PC-3 (cell line): ENCODE results near the gene DIS3L. TPM values are rescaled to one million over a fixed set of nuclear protein-coding genes. Genes with fewer than 3 reads are reported as not detected.

ENCODE experiments used
- ATAC-seq: fragments of 200-7000 bp; cut with Tn5 transposase; 2 replicates; pipeline ENCODE4 v1.9.1; 2020; ENCODE audit warnings: mild to moderate bottlenecking, moderate library complexity
- BruUV-seq: library from RNA; stranded (reverse); fragments of 400-500 nt; replicated peaks from 2 replicates; lab custom pipeline; 2021; lab: Mats Ljungman, UMichigan
- CTCF ChIA-PET: fragments of 300-600 bp; sonication (Branson Sonifier 250); formaldehyde crosslinking; loops from one replicate; lab custom pipeline; 2022; ENCODE audit warnings: antibody characterized with exemption; lab: Charles Lee
- POLR2A ChIA-PET: fragments of 300-600 bp; sonication (Branson Sonifier 250); formaldehyde crosslinking; loops from one replicate; lab custom pipeline; 2022; ENCODE audit warnings: antibody characterized with exemption; ENCODE audit not compliant: unreplicated experiment; lab: Charles Lee
- DNase-seq: peaks from one replicate; pipeline ENCODE4 v3.0.0-alpha.2; 2015
- H2AFZ ChIP-seq: fragments of 300-600 bp; sonication (generic); 2 replicates; pipeline ENCODE4 v1.6.0; 2016; ENCODE audit warnings: antibody characterized with exemption, low read length
- H3F3A ChIP-seq: fragments of 300-600 bp; sonication (generic); one replicate; pipeline ENCODE4 v1.6.0; 2017; ENCODE audit warnings: antibody characterized with exemption, low read length, control low read depth, mild to moderate bottlenecking; ENCODE audit not compliant: unreplicated experiment
- H3K27ac ChIP-seq: fragments of 300-600 bp; sonication (generic); 2 replicates; pipeline ENCODE4 v1.5.1; 2016; ENCODE audit warnings: mild to moderate bottlenecking, low read length
- H3K27me3 ChIP-seq: fragments of 300-600 bp; sonication (generic); 2 replicates; pipeline ENCODE4 v1.6.1; 2016; ENCODE audit warnings: low read length, mixed read lengths
- H3K36me3 ChIP-seq: fragments of 300-600 bp; sonication (generic); 2 replicates; pipeline ENCODE4 v1.6.1; 2016; ENCODE audit warnings: low read depth, mixed run types, low read length, mixed read lengths
- H3K4me1 ChIP-seq: fragments of 300-600 bp; sonication (generic); 2 replicates; pipeline ENCODE4 v1.5.1; 2016; ENCODE audit warnings: low read length; ENCODE audit not compliant: insufficient read depth
- H3K4me2 ChIP-seq: fragments of 300-600 bp; sonication (generic); 2 replicates; pipeline ENCODE4 v1.6.0; 2016; ENCODE audit warnings: low read length
- H3K4me3 ChIP-seq: fragments of 300-600 bp; sonication (generic); 2 replicates; pipeline ENCODE4 v1.5.1; 2016; ENCODE audit warnings: mild to moderate bottlenecking, low read length, mixed read lengths
- H3K79me2 ChIP-seq: fragments of 300-600 bp; sonication (generic); 2 replicates; pipeline ENCODE4 v1.6.1; 2017; ENCODE audit warnings: low read length, mixed read lengths
- H3K9ac ChIP-seq: fragments of 300-600 bp; sonication (generic); 2 replicates; pipeline ENCODE4 v1.6.0; 2016; ENCODE audit warnings: mild to moderate bottlenecking, low read length
- H3K9me2 ChIP-seq: fragments of 300-600 bp; sonication (generic); replicated peaks from 2 replicates; pipeline ENCODE4 v1.6.1; 2016; ENCODE audit warnings: mixed run types, low read length, mixed read lengths
- H3K9me3 ChIP-seq: fragments of 300-600 bp; sonication (generic); 2 replicates; pipeline ENCODE4 v1.6.1; 2016; ENCODE audit warnings: low read length, mixed read lengths
- H4K20me1 ChIP-seq: fragments of 300-600 bp; sonication (generic); 2 replicates; pipeline ENCODE4 v1.6.1; 2016; ENCODE audit warnings: low read length, mixed read lengths
- EZH2 ChIP-seq: fragments of 300-600 bp; sonication (generic); IDR thresholded peaks from one replicate; pipeline ENCODE4 v1.6.1; 2017; ENCODE audit warnings: antibody characterized with exemption, mild to moderate bottlenecking, low read length; ENCODE audit not compliant: unreplicated experiment
- EZH2phosphoT487 ChIP-seq: fragments of 300-600 bp; sonication (generic); IDR thresholded peaks from 2 replicates; pipeline ENCODE4 v1.6.1; 2018; ENCODE audit warnings: mild to moderate bottlenecking, antibody characterized with exemption, low read length, borderline replicate concordance
- intact Hi-C: fragments of 100-400 bp; cut with micrococcal nuclease; formaldehyde crosslinking; loops from 2 replicates; pipeline ENCODE4 v1.9.0; 2023
- total RNA-seq: library from RNA; depleted of rRNA; stranded (reverse); fragments of >200 nt; gene quantifications from 2 replicates; pipeline ENCODE4 v1.2.3, GENCODE V29; 2014
- TF ChIP-seq, protein P1 (sequence below): fragments of 300-600 bp; sonication (generic); conservative IDR thresholded peaks from 2 replicates; pipeline ENCODE4 v1.5.1; 2017; ENCODE audit warnings: antibody characterized with exemption, low read depth, mild to moderate bottlenecking, low read length

Gene DIS3L
- total RNA-seq, 1 experiment from 2014 or later, result 18.7 TPM

DNA sequence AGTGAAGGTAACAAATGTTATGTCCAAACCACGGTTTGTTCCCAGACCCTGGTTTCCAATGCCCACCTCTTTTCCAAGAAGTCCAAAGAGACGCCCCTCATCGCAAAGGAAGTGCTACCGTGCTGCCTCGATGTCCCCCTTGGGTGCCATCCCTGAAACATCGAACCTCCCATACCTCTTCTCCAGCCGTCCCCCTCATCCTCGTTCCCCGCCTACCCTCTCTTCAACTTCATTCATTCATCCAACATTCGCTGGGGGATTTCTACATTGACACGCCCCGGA, 62.6 kb downstream of the DIS3L start:
- H3K4me2 ChIP-seq, result peak overlapping the region; percentile 99
- ChIA-PET POLR2A (no interaction called here), CTCF (no interaction called here)
- BruUV-seq, result TSS peak; percentile 80
- H4K20me1 ChIP-seq, result no peaks in the 10 kb centered on the region
- peak overlapping the region; percentile 57 for H3K27ac ChIP-seq
- peaks cover 24% of the 10 kb centered on the region for H3K79me2 ChIP-seq
- H3K9me2 ChIP-seq, result no peaks in the 10 kb centered on the region
- H3K9me3 ChIP-seq, result no peaks in the 10 kb centered on the region
- H2AFZ ChIP-seq, result peak overlapping the region; percentile 94
- peaks cover 4% of the 10 kb centered on the region for H3F3A ChIP-seq
- H3K9ac ChIP-seq, result peak overlapping the region; percentile 99
- peaks cover 16% of the 10 kb centered on the region for H3K4me1 ChIP-seq
- no peak for TF ChIP-seq EZH2phosphoT487
- TF ChIP-seq, protein P1, sequence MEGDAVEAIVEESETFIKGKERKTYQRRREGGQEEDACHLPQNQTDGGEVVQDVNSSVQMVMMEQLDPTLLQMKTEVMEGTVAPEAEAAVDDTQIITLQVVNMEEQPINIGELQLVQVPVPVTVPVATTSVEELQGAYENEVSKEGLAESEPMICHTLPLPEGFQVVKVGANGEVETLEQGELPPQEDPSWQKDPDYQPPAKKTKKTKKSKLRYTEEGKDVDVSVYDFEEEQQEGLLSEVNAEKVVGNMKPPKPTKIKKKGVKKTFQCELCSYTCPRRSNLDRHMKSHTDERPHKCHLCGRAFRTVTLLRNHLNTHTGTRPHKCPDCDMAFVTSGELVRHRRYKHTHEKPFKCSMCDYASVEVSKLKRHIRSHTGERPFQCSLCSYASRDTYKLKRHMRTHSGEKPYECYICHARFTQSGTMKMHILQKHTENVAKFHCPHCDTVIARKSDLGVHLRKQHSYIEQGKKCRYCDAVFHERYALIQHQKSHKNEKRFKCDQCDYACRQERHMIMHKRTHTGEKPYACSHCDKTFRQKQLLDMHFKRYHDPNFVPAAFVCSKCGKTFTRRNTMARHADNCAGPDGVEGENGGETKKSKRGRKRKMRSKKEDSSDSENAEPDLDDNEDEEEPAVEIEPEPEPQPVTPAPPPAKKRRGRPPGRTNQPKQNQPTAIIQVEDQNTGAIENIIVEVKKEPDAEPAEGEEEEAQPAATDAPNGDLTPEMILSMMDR, result no peak
- TF ChIP-seq EZH2, result no peak
- DNase-seq (no peak), ATAC-seq (no peak)
- intact Hi-C loops, result loop anchor here (1.0 kb wide), 1 partner anchor 30 kb away; the partner anchor contains the start of gene MAP2K1
- no peaks in the 10 kb centered on the region for H3K27me3 ChIP-seq
- H3K4me3 ChIP-seq, result peak overlapping the region; percentile 89
- no peaks in the 10 kb centered on the region for H3K36me3 ChIP-seq

DNA sequence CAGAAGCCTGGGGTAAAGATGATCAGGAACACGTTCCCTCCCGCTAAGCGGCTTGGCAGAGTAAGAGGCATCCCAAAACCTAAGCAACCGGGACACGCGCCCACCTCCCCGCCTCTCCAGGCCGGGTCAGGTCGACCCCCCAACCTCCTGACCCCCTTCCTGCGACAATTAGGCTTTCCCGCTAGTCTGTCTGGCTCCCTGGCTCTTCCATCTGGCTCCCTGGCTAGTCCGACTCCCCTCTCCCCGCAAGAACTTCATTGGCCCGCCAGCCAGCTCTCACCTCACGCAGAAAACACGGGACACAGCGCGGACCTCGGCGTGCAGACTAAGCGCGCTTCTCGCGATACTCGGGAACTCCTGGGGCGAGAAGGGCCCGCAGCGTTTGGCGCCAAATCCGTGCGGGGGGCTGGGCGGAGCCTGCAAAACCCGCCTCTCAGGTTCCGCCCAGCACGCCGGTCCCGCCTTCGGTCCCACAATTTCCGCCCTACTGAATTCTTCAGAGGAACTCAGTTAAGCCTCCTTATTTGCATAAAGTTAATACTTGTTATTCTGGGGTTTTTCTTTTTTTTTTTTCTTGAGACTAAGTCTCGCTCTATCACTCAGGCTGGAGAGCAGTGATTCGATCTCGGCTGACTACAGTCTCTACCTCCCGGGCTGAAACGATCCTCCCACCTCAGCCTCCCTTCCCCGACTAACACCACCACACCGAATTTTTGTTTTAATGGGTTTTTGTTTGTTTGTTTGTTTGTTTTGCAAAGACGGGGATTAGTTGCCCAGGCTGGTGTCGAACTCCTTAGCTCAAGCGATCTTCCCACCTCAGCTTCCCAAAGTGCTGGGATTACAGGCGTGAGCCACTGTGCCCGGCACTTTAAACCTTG, 63.2 kb downstream of the DIS3L start, which contains the start of gene TIPIN:
TIPIN (minus strand) TSS at position 327 of the 878 bp plus-strand sequence. CDS start 3,738 bp downstream, outside the sequence.
- Histone ChIP-seq H3K4me1 (peaks cover 16% of the 10 kb centered on the region), H3K9me2 (no peaks in the 10 kb centered on the region), H3K9me3 (no peaks in the 10 kb centered on the region), H3K79me2 (peaks cover 24% of the 10 kb centered on the region), H3K27ac (peak within 1 kb of the TSS; percentile 57), H3F3A (peaks cover 4% of the 10 kb centered on the region), H2AFZ (peak within 1 kb of the TSS; percentile 94), H4K20me1 (no peaks in the 10 kb centered on the region), H3K27me3 (no peaks in the 10 kb centered on the region), H3K4me3 (peak within 1 kb of the TSS; percentile 89), H3K36me3 (no peaks in the 10 kb centered on the region), H3K9ac (peak within 1 kb of the TSS; percentile 99), H3K4me2 (peak within 1 kb of the TSS; percentile 99)
- CTCF ChIA-PET, result interaction anchor here (0.5 kb wide), 1 partner anchor 142 kb away, joined by 3 read pairs; no protein-coding TSS in a partner anchor
- POLR2A ChIA-PET, result no interaction called here
- ATAC-seq (peak; percentile 96), DNase-seq (peak; percentile 94)
- no TSS peak for BruUV-seq
- TF ChIP-seq EZH2phosphoT487 (no peak), EZH2 (no peak)
- TF ChIP-seq, protein P1, result no peak
- intact Hi-C loops, result loop anchor here (1.0 kb wide), 1 partner anchor 30 kb away; the partner anchor contains the start of gene MAP2K1
